ENCODE results near the gene POP7. TPM values are rescaled to one million over a fixed set of nuclear protein-coding genes. Genes with fewer than 3 reads are reported as not detected.
"Not testable (repeated sequence)": the region's sequence is repeated elsewhere in the genome, so short reads cannot be mapped to it uniquely, and the experiment has no call there.

The POP7 gene
- polyA plus RNA-seq, 1 donor from 2014 or later, result 92.1 TPM

- H3K4me3 ChIP-seq (ENCODE audit: low read length), result no peak overlapping the region
- no peaks in the 10 kb centered on the region for H4K20me1 ChIP-seq (ENCODE audit: insufficient read depth)
- no peak for TF ChIP-seq TAF1 (IDR thresholded peaks at IDR 0.05; ENCODE audit: low read depth)
- TF ChIP-seq SMC3 (conservative IDR thresholded peaks at IDR 0.05; ENCODE audit: poor library complexity), result no peak
- no peak for TF ChIP-seq RAD21 (conservative IDR thresholded peaks at IDR 0.05)
- no peaks in the 10 kb centered on the region for H3F3A ChIP-seq (ENCODE audit: insufficient read depth, low read length, poor library complexity, severe bottlenecking)
- no peak overlapping the region for H3K9ac ChIP-seq (ENCODE audit: low read length)
- no peaks in the 10 kb centered on the region for H3K36me3 ChIP-seq (ENCODE audit: insufficient read depth, low read length)
- peaks cover 9% of the 10 kb centered on the region for H3K27me3 ChIP-seq (ENCODE audit: insufficient read depth, low read depth, low read length)
- no peak overlapping the region for H2AFZ ChIP-seq (ENCODE audit: low read depth, low read length)
- no peak overlapping the region for H3K27ac ChIP-seq (ENCODE audit: low read length)
- H3K79me2 ChIP-seq (replicated peaks; ENCODE audit: insufficient read depth, low read length), result no peaks in the 10 kb centered on the region
- H3K4me2 ChIP-seq (ENCODE audit: low read length), result no peak overlapping the region
- H3K9me3 ChIP-seq (ENCODE audit: low read length), result no peaks in the 10 kb centered on the region
- H3K9me2 ChIP-seq (ENCODE audit: insufficient read depth, low read length), result no peaks in the 10 kb centered on the region
Observed at GRCh38 chr7:100714725-100715124, 8.8 kb downstream of the POP7 start.

DNA sequence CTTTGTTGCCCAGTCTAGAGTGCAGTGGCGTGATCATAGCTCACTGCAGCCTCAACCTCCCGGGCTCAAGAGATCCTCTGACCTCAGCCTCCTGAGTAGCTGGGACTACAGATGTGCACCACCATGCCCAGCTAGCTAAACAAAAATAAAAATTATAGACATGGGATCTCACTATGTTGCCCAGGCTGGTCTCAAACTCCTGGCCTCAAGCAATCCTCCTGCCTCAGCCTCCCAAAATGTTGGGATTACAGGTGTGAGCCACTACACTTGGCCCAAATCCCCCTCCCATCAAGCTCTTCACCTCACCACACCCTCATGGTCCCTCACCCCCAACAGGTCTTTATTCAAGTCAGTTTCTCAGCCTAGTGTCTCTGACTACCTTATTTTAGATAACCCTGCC, 11.2 kb downstream of the POP7 start:
- H3K4me3 ChIP-seq (ENCODE audit: low read length); H2AFZ ChIP-seq (ENCODE audit: low read depth, low read length); H3K9ac ChIP-seq (ENCODE audit: low read length); H3F3A ChIP-seq (ENCODE audit: insufficient read depth, low read length, poor library complexity, severe bottlenecking); H4K20me1 ChIP-seq (ENCODE audit: insufficient read depth); H3K4me2 ChIP-seq (ENCODE audit: low read length); H3K27ac ChIP-seq (ENCODE audit: low read length); H3K79me2 ChIP-seq (replicated peaks; ENCODE audit: insufficient read depth, low read length); H3K9me3 ChIP-seq (ENCODE audit: low read length); H3K36me3 ChIP-seq (ENCODE audit: insufficient read depth, low read length); H3K9me2 ChIP-seq (ENCODE audit: insufficient read depth, low read length): not testable (repeated sequence)
- H3K27me3 ChIP-seq (ENCODE audit: insufficient read depth, low read depth, low read length), result peaks cover 32% of the 10 kb centered on the region

DNA sequence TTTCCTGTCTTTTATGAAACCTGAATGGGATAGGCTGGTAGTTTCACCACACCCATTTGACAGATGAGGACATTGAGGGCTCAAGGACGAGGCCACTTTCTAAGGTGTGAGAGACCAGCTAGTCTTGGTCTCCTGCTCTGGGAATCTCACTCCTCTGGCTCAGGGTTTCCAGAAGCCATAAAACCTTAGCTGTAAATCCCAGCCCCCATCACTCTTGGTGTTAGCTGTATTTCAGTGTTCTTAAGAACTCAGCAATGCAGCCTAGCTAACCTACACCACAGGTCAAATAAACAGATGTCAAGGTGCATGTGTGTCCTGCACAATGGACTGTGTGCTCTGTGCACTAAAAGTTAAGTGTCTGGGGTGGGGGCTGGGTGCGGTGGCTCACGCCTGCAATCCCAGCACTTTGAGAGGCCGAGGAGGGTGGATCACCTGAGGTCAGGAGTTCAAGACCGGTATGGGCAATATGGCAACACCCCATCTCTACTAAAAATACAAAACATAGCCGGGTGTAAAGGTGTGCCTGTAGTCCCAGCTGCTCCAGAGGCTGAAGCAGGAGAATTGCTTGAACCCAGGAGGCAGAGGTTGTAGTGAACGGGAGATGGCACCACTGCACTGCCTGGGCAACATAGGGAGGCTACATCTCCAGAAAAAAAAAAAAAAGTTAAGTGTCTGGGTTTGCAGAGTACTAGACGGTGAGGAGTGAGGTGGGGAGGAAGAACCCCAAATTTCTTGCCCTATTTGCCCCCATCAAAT, 13.8 kb downstream of the POP7 start:
- Histone ChIP-seq H3K27ac (ENCODE audit: low read length) (no peak overlapping the region), H3K9ac (ENCODE audit: low read length) (no peak overlapping the region), H4K20me1 (ENCODE audit: insufficient read depth) (no peaks in the 10 kb centered on the region), H3K4me2 (ENCODE audit: low read length) (no peak overlapping the region), H2AFZ (ENCODE audit: low read depth, low read length) (no peak overlapping the region), H3F3A (ENCODE audit: insufficient read depth, low read length, poor library complexity, severe bottlenecking) (no peaks in the 10 kb centered on the region), H3K9me3 (ENCODE audit: low read length) (no peaks in the 10 kb centered on the region), H3K4me3 (ENCODE audit: low read length) (no peak overlapping the region), H3K36me3 (ENCODE audit: insufficient read depth, low read length) (no peaks in the 10 kb centered on the region), H3K27me3 (ENCODE audit: insufficient read depth, low read depth, low read length) (peaks cover 34% of the 10 kb centered on the region), H3K79me2 (replicated peaks; ENCODE audit: insufficient read depth, low read length) (no peaks in the 10 kb centered on the region), H3K9me2 (ENCODE audit: insufficient read depth, low read length) (no peaks in the 10 kb centered on the region)
- TF ChIP-seq CTCF (IDR thresholded peaks at IDR 0.05; ENCODE audit: poor library complexity, severe bottlenecking), result no peak
- no peak for TF ChIP-seq TAF1 (IDR thresholded peaks at IDR 0.05; ENCODE audit: low read depth)
- no peak for TF ChIP-seq EZH2 (IDR thresholded peaks at IDR 0.05; ENCODE audit: borderline replicate concordance, insufficient read depth, low read length, poor library complexity, severe bottlenecking)
- TF ChIP-seq RAD21 (conservative IDR thresholded peaks at IDR 0.05), result no peak
- no peak for TF ChIP-seq SMC3 (conservative IDR thresholded peaks at IDR 0.05; ENCODE audit: poor library complexity)
- no peak for TF ChIP-seq MXI1 (conservative IDR thresholded peaks at IDR 0.05; ENCODE audit: poor library complexity, severe bottlenecking)
- TF ChIP-seq POLR2AphosphoS5 (IDR thresholded peaks at IDR 0.05), result no peak
- TF ChIP-seq, protein P1, sequence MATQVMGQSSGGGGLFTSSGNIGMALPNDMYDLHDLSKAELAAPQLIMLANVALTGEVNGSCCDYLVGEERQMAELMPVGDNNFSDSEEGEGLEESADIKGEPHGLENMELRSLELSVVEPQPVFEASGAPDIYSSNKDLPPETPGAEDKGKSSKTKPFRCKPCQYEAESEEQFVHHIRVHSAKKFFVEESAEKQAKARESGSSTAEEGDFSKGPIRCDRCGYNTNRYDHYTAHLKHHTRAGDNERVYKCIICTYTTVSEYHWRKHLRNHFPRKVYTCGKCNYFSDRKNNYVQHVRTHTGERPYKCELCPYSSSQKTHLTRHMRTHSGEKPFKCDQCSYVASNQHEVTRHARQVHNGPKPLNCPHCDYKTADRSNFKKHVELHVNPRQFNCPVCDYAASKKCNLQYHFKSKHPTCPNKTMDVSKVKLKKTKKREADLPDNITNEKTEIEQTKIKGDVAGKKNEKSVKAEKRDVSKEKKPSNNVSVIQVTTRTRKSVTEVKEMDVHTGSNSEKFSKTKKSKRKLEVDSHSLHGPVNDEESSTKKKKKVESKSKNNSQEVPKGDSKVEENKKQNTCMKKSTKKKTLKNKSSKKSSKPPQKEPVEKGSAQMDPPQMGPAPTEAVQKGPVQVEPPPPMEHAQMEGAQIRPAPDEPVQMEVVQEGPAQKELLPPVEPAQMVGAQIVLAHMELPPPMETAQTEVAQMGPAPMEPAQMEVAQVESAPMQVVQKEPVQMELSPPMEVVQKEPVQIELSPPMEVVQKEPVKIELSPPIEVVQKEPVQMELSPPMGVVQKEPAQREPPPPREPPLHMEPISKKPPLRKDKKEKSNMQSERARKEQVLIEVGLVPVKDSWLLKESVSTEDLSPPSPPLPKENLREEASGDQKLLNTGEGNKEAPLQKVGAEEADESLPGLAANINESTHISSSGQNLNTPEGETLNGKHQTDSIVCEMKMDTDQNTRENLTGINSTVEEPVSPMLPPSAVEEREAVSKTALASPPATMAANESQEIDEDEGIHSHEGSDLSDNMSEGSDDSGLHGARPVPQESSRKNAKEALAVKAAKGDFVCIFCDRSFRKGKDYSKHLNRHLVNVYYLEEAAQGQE (IDR thresholded peaks at IDR 0.05; ENCODE audit: borderline replicate concordance), result no peak
- no peak for TF ChIP-seq EP300 (conservative IDR thresholded peaks at IDR 0.05; ENCODE audit: poor library complexity, severe bottlenecking)
